ENCODE data around the gene THBS3. TPM values are rescaled to one million over a fixed set of nuclear protein-coding genes. Genes with fewer than 3 reads are reported as not detected.

The THBS3 gene
- total and polyA plus RNA-seq, 9 of the 15 experiments (the other 6 are each of a cell fraction or from before 2014, with no cell fraction given), result 0.59 to 8.3 (median 3.2) TPM

- WGBS (ENCODE audit: insufficient coverage, low coverage, missing lambda C conversion rate), result 59% methylated on average over 17 of the region's 20 CpGs
Observed at GRCh38 chr1:155183775-155184221, 23.9 kb downstream of the THBS3 start.

DNA sequence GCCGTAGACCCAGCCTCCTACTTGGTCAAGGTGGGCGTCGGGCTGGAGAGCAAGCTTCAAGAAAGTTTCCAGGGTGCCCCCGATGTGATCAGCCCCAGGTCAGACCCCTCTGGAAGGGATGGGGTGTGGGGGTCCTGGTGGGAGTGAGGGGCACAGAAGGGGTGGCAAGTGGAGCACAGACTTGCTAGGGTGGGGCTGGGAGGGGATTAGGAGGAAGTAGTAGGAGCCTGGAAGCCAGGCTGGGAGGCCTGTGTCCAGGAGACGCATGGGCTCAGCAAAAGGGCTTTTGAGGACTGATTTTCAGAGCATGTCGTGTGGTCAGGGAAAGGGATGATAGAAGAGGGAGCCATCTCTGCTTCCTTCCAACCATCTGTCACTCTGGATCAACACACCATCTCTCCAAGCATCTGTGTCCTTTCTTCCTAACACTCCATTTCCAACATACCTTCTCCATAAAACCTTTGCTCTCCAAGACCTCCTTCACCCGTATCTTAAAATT lies 25.6 kb downstream of the THBS3 start:
- H3K9me1 ChIP-seq (ENCODE audit: control insufficient read depth, insufficient read depth, low read length), result no peaks in the 10 kb centered on the region
- H3K9me3 ChIP-seq (replicated peaks; ENCODE audit: control insufficient read depth, insufficient read depth, low read depth, low read length), result no peaks in the 10 kb centered on the region
- no peak for DNase-seq (ENCODE audit: extremely low read depth in 1 of 4, low spot score in 3 of 4)
- in situ Hi-C loops (cut with MboI) (no loop called here), intact Hi-C loops (cut with micrococcal nuclease) (no loop called here)
- ChIA-PET POLR2A (no interaction called here), CTCF (ENCODE audit: low intra/inter-chr PET ratio) (no interaction called here)
- ATAC-seq, result no peak
- 49% methylated on average over 5 of the region's 7 CpGs for WGBS (ENCODE audit: insufficient coverage, low coverage, missing lambda C conversion rate)
- peaks cover 7 to 53% of the 10 kb centered on the region in 2 experiments; a peak in 4 of 5 replicates for H3K4me1 ChIP-seq (replicated peaks in 1 of 2; ENCODE audit: control insufficient read depth in 2 of 2, insufficient read depth in 2 of 2, low read length in 2 of 2)
- H3K79me2 ChIP-seq (ENCODE audit: control insufficient read depth, insufficient read depth, low read length), result no peaks in the 10 kb centered on the region
- no TSS peak for BruUV-seq (replicated peaks)
- H3K9ac ChIP-seq (ENCODE audit: insufficient read depth in 1 of 2, low read depth in 2 of 2, low read length in 2 of 2), result peak overlapping the region in 1 of 2 experiments; percentile 73; a peak in 2 of 4 replicates
- H4K20me1 ChIP-seq (replicated peaks; ENCODE audit: control insufficient read depth, insufficient read depth, low read length), result no peaks in the 10 kb centered on the region
- no peak overlapping the region for H2AFZ ChIP-seq (ENCODE audit: low read depth, low read length)
- no peak overlapping the region for H3K27ac ChIP-seq (ENCODE audit: extremely low read depth, low read depth, low read length)
- no peaks in the 10 kb centered on the region for H3K36me3 ChIP-seq (ENCODE audit: control insufficient read depth, insufficient read depth, low read length)
- peak; percentile 52 for FAIRE-seq
- no peak overlapping the region for H3K4me3 ChIP-seq
- H3K4me2 ChIP-seq (ENCODE audit: insufficient read depth, low read length), result no peak overlapping the region
- H3K27me3 ChIP-seq (ENCODE audit: control insufficient read depth in 2 of 2, insufficient read depth in 2 of 2, low read length in 2 of 2), result no peaks in the 10 kb centered on the region
- TF ChIP-seq ZSCAN32 (CRISPR knock-in tag; IDR thresholded peaks at IDR 0.05) (no peak), ZNF707 (CRISPR knock-in tag; conservative IDR thresholded peaks at IDR 0.05) (no peak), NBN (IDR thresholded peaks at IDR 0.05; ENCODE audit: low read depth) (no peak), BCL6 (CRISPR knock-in tag; IDR thresholded peaks at IDR 0.05) (no peak), PHF8 (IDR thresholded peaks at IDR 0.05; ENCODE audit: borderline replicate concordance, low read length) (no peak), CREBBP (IDR thresholded peaks at IDR 0.05; ENCODE audit: low read depth, low read length) (no peak), ZNF324 (CRISPR knock-in tag; IDR thresholded peaks at IDR 0.05) (no peak), TEAD2 (tag; IDR thresholded peaks at IDR 0.05) (no peak), FOXA3 (CRISPR knock-in tag; conservative IDR thresholded peaks at IDR 0.05 in 1 of 2, IDR thresholded peaks at IDR 0.05 in 1 of 2) (no peak), ZNF140 (CRISPR knock-in tag; IDR thresholded peaks at IDR 0.05) (no peak)
- TF ChIP-seq, protein P1, sequence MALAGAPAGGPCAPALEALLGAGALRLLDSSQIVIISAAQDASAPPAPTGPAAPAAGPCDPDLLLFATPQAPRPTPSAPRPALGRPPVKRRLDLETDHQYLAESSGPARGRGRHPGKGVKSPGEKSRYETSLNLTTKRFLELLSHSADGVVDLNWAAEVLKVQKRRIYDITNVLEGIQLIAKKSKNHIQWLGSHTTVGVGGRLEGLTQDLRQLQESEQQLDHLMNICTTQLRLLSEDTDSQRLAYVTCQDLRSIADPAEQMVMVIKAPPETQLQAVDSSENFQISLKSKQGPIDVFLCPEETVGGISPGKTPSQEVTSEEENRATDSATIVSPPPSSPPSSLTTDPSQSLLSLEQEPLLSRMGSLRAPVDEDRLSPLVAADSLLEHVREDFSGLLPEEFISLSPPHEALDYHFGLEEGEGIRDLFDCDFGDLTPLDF (CRISPR knock-in tag; IDR thresholded peaks at IDR 0.05), result no peak
- TF ChIP-seq, protein P2, sequence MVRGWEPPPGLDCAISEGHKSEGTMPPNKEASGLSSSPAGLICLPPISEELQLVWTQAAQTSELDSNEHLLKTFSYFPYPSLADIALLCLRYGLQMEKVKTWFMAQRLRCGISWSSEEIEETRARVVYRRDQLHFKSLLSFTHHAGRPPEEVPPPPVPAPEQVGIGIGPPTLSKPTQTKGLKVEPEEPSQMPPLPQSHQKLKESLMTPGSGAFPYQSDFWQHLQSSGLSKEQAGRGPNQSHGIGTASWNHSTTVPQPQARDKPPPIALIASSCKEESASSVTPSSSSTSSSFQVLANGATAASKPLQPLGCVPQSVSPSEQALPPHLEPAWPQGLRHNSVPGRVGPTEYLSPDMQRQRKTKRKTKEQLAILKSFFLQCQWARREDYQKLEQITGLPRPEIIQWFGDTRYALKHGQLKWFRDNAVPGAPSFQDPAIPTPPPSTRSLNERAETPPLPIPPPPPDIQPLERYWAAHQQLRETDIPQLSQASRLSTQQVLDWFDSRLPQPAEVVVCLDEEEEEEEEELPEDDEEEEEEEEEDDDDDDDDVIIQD (CRISPR knock-in tag; IDR thresholded peaks at IDR 0.05), result no peak

More at GRCh38 chr1:155183775-155184221, 23.9 kb downstream of the THBS3 start:
- H3K4me1 ChIP-seq (replicated peaks in 1 of 2; ENCODE audit: control insufficient read depth in 2 of 2, insufficient read depth in 2 of 2, low read length in 2 of 2), result peaks cover 3 to 44% of the 10 kb centered on the region in 2 experiments; a peak in 4 of 5 replicates
- no peaks in the 10 kb centered on the region for H3K9me1 ChIP-seq (ENCODE audit: control insufficient read depth, insufficient read depth, low read length)
- H4K20me1 ChIP-seq (replicated peaks; ENCODE audit: control insufficient read depth, insufficient read depth, low read length), result no peaks in the 10 kb centered on the region
- ChIA-PET CTCF (ENCODE audit: low intra/inter-chr PET ratio) (no interaction called here), POLR2A (interaction anchor here (0.6 to 1.5 kb wide), 4 partner anchors 8 to 722 kb away, joined by 3 to 6 read pairs (median 4); no protein-coding TSS in a partner anchor)
- H3K9me3 ChIP-seq (replicated peaks; ENCODE audit: control insufficient read depth, insufficient read depth, low read depth, low read length), result no peaks in the 10 kb centered on the region
- H3K4me3 ChIP-seq, result no peak overlapping the region
- no peak overlapping the region for H3K4me2 ChIP-seq (ENCODE audit: insufficient read depth, low read length)
- H3K27ac ChIP-seq (ENCODE audit: extremely low read depth, low read depth, low read length), result no peak overlapping the region
- H3K27me3 ChIP-seq (ENCODE audit: control insufficient read depth in 2 of 2, insufficient read depth in 2 of 2, low read length in 2 of 2), result no peaks in the 10 kb centered on the region
- no peak for FAIRE-seq
- intact Hi-C loops (cut with micrococcal nuclease), result no loop called here
- no TSS peak for BruUV-seq (replicated peaks)
- H3K79me2 ChIP-seq (ENCODE audit: control insufficient read depth, insufficient read depth, low read length), result no peaks in the 10 kb centered on the region
- no peak for DNase-seq (ENCODE audit: extremely low read depth in 1 of 4, low spot score in 3 of 4)
- H3K36me3 ChIP-seq (ENCODE audit: control insufficient read depth, insufficient read depth, low read length), result no peaks in the 10 kb centered on the region
- 0 out of 4 replicates have a peak overlapping the region, but pooled peaks of 1 of the 2 experiments have one; percentile 43 for H3K9ac ChIP-seq (ENCODE audit: insufficient read depth in 1 of 2, low read depth in 2 of 2, low read length in 2 of 2)
- in situ Hi-C loops (cut with MboI), result no loop called here
- H2AFZ ChIP-seq (ENCODE audit: low read depth, low read length), result no peak overlapping the region
- TF ChIP-seq RBM25 (IDR thresholded peaks at IDR 0.05; ENCODE audit: low read depth, low read length, severe bottlenecking) (no peak), POLR2G (IDR thresholded peaks at IDR 0.05; ENCODE audit: low read depth, low read length) (peak; percentile 42; the same call in 1 of the 2 replicates)
- ATAC-seq, result no peak
